Small intestine (tissue), 7 donors: ENCODE data around the gene SERTAD2. TPM values are rescaled to one million over a fixed set of nuclear protein-coding genes. Genes with fewer than 3 reads are reported as not detected.

ENCODE experiments used
- DNase-seq, 2 donors: peaks; one replicate each; pipeline versions ENCODE4 v3.0.0 to v3.0.0-alpha.2; 2013
- FAIRE-seq: peaks from 2 replicates; lab custom pipeline; 2012; peaks lifted over from hg19 to GRCh38; lab: Jason Lieb, UNC
- H3K27ac ChIP-seq, 3 donors: one replicate each; pipeline ENCODE4 v1.5.1; 2013; ENCODE audit warnings: low read length in 2 of 3, mild to moderate bottlenecking in 2 of 3, control low read depth in 1 of 3, inconsistent platforms in 1 of 3, low read depth in 1 of 3, moderate library complexity in 1 of 3
- H3K27me3 ChIP-seq, 3 donors: one replicate each; pipeline ENCODE4 v1.6.1; 2013; ENCODE audit warnings: low read length in 3 of 3, inconsistent platforms in 1 of 3; ENCODE audit not compliant: control insufficient read depth in 3 of 3, insufficient read depth in 3 of 3
- H3K36me3 ChIP-seq, 3 donors: one replicate each; pipeline ENCODE4 v1.6.1; 2013; ENCODE audit warnings: low read length in 3 of 3, inconsistent platforms in 1 of 3, low read depth in 1 of 3, mild to moderate bottlenecking in 1 of 3, moderate library complexity in 1 of 3; ENCODE audit not compliant: control insufficient read depth in 3 of 3, insufficient read depth in 2 of 3
- H3K4me1 ChIP-seq, 3 donors: one replicate each; pipeline ENCODE4 v1.6.1; 2013; ENCODE audit warnings: low read length in 2 of 3, inconsistent platforms in 1 of 3, low read depth in 1 of 3, mild to moderate bottlenecking in 1 of 3, moderate library complexity in 1 of 3; ENCODE audit not compliant: control insufficient read depth in 3 of 3, insufficient read depth in 2 of 3
- H3K4me3 ChIP-seq, 3 donors: one replicate each; pipeline ENCODE4 v1.5.1; 2013; ENCODE audit warnings: low read length in 3 of 3, control low read depth in 1 of 3, inconsistent platforms in 1 of 3, low read depth in 1 of 3, mild to moderate bottlenecking in 1 of 3, moderate library complexity in 1 of 3
- H3K9me3 ChIP-seq, 2 donors: one replicate each; pipeline ENCODE4 v1.6.1; 2013; ENCODE audit warnings: low read depth in 1 of 2, low read length in 1 of 2; ENCODE audit not compliant: control insufficient read depth in 2 of 2, insufficient read depth in 1 of 2
- WGBS, 3 donors: extraction: QIAGEN DNeasy Blood & Tissue Kit; methylation state at CpG; one replicate each; pipeline ENCODE4 v1.1.7; 2013; 5-methylcytosine and 5-hydroxymethylcytosine counted together
- polyA plus RNA-seq, 4 donors: library from polyadenylated mRNA; stranded (reverse) in 3 of 4; unstranded in 1 of 4; fragments of 200-250 nt in 3 of 4; fragments of 120-200 nt in 1 of 4; gene quantifications; one replicate each; pipeline versions ENCODE4 v1.2.1 to v1.2.3, GENCODE V29; 2013
- donor health status: healthy with polysubstance abuse.
- donor health status: control.
- donor health status: control.
- donor health status: Bipolar disorder and iron deficiency.
- donor health status: healthy.

SERTAD2 gene
- polyA plus RNA-seq, 4 donors, result 2.7 to 22.0 (median 5.8) TPM

GRCh38 chr2:64601034-64601754, 52.5 kb downstream of the SERTAD2 start:
- FAIRE-seq, result no peak

GRCh38 chr2:64599469-64599868, 54.2 kb downstream of the SERTAD2 start:
- DNase-seq, result peak in 1 of 2 donors; percentile 64
- Histone ChIP-seq H3K36me3 (no peaks in the 10 kb centered on the region), H3K27me3 (no peaks in the 10 kb centered on the region), H3K4me1 (peaks cover 0 to 30% (median 2%) of the 10 kb centered on the region in 3 donors), H3K27ac (no peak overlapping the region), H3K9me3 (peaks cover 0 to 4% of the 10 kb centered on the region in 2 donors), H3K4me3 (no peak overlapping the region)
- FAIRE-seq, result no peak
- WGBS, 3 donors, result 28 to 29% (median 28%) methylated on average over 3 of the region's 3 CpGs

More at GRCh38 chr2:64601034-64601754, 52.5 kb downstream of the SERTAD2 start:
- H3K36me3 ChIP-seq, result no peaks in the 10 kb centered on the region
- peak overlapping the region; percentile 37 to 55 (median 45) for H3K27ac ChIP-seq
- H3K27me3 ChIP-seq, result no peaks in the 10 kb centered on the region
- H3K4me1 ChIP-seq, result peaks cover 2 to 45% (median 5%) of the 10 kb centered on the region in 3 donors
- WGBS, 3 donors, result 26 to 52% (median 42%) methylated on average over 8 of the region's 8 CpGs
- no peak overlapping the region for H3K4me3 ChIP-seq
- peak; percentile 86 to 87 for DNase-seq
- H3K9me3 ChIP-seq, result peaks cover 0 to 4% of the 10 kb centered on the region in 2 donors

DNA sequence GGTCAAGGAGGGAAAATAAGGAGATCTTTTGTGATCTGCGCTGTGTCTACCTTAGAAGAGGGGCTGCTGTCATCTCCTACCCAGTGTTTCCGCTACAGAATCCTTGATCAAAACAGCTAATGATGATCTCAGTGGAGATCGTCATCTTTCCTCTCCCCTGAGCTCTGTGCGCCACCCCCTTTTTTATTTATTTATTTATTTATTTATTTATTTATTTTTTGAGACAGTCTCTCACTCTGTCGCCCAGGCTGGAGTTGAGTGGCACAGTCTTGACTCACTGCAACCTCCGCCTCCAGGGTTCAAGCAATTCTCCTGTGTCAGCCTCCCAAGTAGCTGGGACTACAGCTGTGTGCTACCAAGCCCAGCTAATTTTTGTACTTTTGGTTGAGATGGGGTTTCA, 55.5 kb downstream of the SERTAD2 start:
- no peak for FAIRE-seq
- Histone ChIP-seq H3K4me1 (peaks cover 0 to 30% (median 2%) of the 10 kb centered on the region in 3 donors), H3K27ac (no peak overlapping the region), H3K4me3 (no peak overlapping the region), H3K27me3 (no peaks in the 10 kb centered on the region), H3K9me3 (no peaks in the 10 kb centered on the region), H3K36me3 (peaks cover 0 to 2% (median 2%) of the 10 kb centered on the region in 3 donors)
- no peak for DNase-seq
- WGBS, 3 donors, result 95 to 96% (median 96%) methylated on average over 6 of the region's 6 CpGs

DNA sequence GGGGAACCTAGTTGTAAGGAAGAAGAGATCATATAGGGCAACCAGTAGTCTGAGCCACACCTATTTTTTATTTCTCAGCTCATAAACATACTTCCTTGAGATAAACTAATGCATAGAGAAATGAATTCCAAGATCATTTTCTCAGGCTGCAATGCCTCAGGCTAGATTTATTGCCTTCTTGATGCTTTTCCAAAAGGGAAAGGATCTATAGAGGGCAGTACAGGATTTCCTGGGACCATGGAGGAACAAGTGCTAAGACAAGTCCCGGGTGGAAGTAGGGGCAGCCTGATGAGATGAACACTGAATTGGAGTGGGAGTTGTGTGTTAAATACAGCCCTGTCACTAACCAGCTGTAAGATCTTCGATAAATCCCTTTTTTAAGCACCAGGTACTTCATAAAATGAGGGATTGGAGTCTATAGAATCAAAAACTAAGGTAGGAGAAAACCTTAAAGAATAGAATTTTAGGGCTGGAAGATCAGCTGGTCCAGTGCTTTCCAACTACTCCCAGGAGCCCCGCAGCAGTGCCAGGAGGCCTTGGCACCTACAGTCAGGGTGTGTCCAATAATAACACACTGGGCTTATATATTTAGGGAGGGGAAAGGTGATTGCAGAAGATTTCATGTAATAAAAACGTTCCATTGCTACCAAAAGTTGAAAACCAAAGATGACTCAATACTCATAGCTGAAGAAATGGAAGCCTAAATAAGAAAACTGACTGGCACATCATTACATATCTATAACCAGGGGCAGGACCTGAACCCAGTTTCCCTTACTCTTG, 58.1 kb downstream of the SERTAD2 start:
- Histone ChIP-seq H3K9me3 (no peaks in the 10 kb centered on the region), H3K36me3 (peaks cover 2 to 7% (median 2%) of the 10 kb centered on the region in 3 donors), H3K27me3 (no peaks in the 10 kb centered on the region), H3K4me3 (no peak overlapping the region), H3K4me1 (peaks cover 0 to 11% (median 2%) of the 10 kb centered on the region in 3 donors), H3K27ac (no peak overlapping the region)
- FAIRE-seq, result no peak
- DNase-seq, result peak; percentile 46 to 77
- 20 to 44% (median 24%) methylated on average over 4 of the region's 4 CpGs for WGBS, 3 donors

DNA sequence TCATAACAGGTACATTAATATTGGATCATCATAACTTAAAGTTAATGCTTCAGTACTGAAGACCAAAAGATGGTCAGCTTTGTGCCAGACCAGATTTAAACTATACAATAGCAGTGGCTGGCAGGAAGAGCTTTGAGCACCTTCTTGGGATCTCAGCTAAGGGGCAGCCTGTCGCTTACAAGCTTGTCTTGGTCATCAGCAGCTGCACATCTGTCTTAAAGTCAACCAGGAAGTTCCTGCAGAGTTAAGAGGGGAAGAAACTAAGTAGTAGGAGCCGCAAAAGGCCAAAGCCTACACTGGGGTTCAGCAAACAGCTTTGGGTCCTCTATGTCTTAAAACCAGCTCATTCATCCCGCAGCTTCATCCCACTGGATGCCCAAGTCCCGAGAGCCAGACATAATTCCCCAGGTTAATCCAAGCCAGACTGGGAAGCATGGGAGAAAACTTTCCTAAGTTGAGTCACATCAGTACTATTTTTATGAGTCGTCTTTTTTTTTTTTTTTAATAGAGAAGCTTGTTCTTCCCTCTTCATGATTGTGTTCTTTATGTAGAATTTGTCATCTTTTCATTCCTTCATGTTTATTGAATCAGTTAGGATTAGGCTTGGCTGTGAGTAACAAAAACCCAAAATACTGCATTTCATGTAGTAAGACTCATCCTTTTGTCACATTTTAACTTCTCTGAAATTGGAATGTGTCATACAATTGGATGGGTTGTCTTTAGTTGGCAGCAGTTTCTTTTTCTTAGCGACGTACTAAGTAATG, 59.3 kb downstream of the SERTAD2 start:
- FAIRE-seq (no peak), DNase-seq (no peak)
- no peaks in the 10 kb centered on the region for H3K27me3 ChIP-seq
- peaks cover 0 to 2% (median 2%) of the 10 kb centered on the region in 3 donors for H3K4me1 ChIP-seq
- no peaks in the 10 kb centered on the region for H3K9me3 ChIP-seq
- H3K4me3 ChIP-seq, result no peak overlapping the region
- no peak overlapping the region for H3K27ac ChIP-seq
- WGBS, 3 donors, result 86 to 88% (median 87%) methylated on average over 7 of the region's 7 CpGs
- peaks cover 2 to 7% (median 2%) of the 10 kb centered on the region in 3 donors for H3K36me3 ChIP-seq

DNA sequence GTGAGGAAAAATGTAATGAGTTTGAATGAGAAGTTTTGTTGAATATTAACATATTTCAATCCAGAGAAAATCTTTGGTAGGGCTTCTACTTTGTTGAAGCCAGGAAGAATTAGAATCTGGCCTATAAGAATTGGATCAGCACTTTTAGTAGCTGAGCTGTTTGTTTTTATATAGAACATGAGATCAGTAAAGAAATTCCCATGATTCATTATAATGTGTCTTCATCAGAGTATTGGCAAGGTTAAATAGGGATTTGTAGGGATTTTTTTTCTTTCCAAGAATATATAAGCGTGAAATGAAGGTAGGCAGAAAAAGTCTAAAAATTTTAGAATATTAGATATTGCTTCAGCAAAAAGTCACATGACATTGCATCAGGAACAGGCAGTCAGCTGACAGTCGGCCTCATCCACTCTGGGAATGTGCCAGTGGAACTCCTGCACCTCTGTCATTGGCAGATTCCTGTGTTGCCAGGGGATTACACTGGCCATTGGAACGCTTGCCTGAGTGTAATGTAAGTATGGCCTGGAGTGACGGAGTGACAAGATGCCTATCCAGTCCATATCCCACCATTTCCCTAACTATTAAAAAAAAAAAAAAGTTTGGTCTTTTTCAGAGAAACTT, 60.6 kb downstream of the SERTAD2 start:
- 85 to 89% (median 89%) methylated on average over 4 of the region's 4 CpGs for WGBS, 3 donors
- Histone ChIP-seq H3K4me1 (peaks cover 0 to 2% (median 0%) of the 10 kb centered on the region in 3 donors), H3K27ac (no peak overlapping the region), H3K27me3 (no peaks in the 10 kb centered on the region), H3K9me3 (no peaks in the 10 kb centered on the region), H3K36me3 (peaks cover 2 to 7% (median 5%) of the 10 kb centered on the region in 3 donors), H3K4me3 (no peak overlapping the region)
- DNase-seq (no peak), FAIRE-seq (no peak)

GRCh38 chr2:64591188-64591587, 62.5 kb downstream of the SERTAD2 start:
- FAIRE-seq (no peak), DNase-seq (no peak)
- H3K4me3 ChIP-seq, result no peak overlapping the region
- WGBS, 3 donors, result 86 to 92% (median 90%) methylated on average over 4 of the region's 4 CpGs
- no peak overlapping the region for H3K27ac ChIP-seq
- H3K9me3 ChIP-seq, result no peaks in the 10 kb centered on the region
- peaks cover 2 to 7% (median 5%) of the 10 kb centered on the region in 3 donors for H3K36me3 ChIP-seq
- peaks cover 0 to 2% (median 0%) of the 10 kb centered on the region in 3 donors for H3K4me1 ChIP-seq
- H3K27me3 ChIP-seq, result no peaks in the 10 kb centered on the region
